H1 (cell line): ENCODE data around the gene RHOBTB3. TPM values are rescaled to one million over a fixed set of nuclear protein-coding genes. Genes with fewer than 3 reads are reported as not detected.

ENCODE experiments used
- CTCF ChIA-PET: fragments of 300-600 bp; sonication (Branson Sonifier 250); formaldehyde crosslinking; loops from one replicate; lab custom pipeline; 2021; ENCODE audit not compliant: partially characterized antibody; lab: Charles Lee
- POLR2A ChIA-PET: fragments of 300-600 bp; sonication (Branson Sonifier 250); formaldehyde crosslinking; loops from one replicate; lab custom pipeline; 2021; ENCODE audit warnings: inconsistent platforms; ENCODE audit not compliant: partially characterized antibody; lab: Charles Lee
- DNase-seq, 2 experiments: peaks; one replicate each; pipeline versions ENCODE4 v3.0.0 to v3.0.0-alpha.2; 2010 to 2022; ENCODE audit warnings: low spot score in 2 of 2, low read depth in 1 of 2, mixed read lengths in 1 of 2
- FAIRE-seq: peaks from 2 replicates; lab custom pipeline; 2011; peaks lifted over from hg19 to GRCh38; lab: Jason Lieb, UNC
- H2AFZ ChIP-seq: 2 replicates; pipeline ENCODE4 v1.8.1; 2012; ENCODE audit warnings: low read length, inconsistent platforms
- H2AK5ac ChIP-seq: 2 replicates; pipeline ENCODE4 v1.6.1; 2013; ENCODE audit warnings: low read depth, low read length
- H2BK120ac ChIP-seq: replicated peaks from 2 replicates; pipeline ENCODE3; 2013; ENCODE audit warnings: low read depth, low read length, inconsistent platforms
- H2BK12ac ChIP-seq: 2 replicates; pipeline ENCODE4 v1.6.1; 2013; ENCODE audit warnings: low read depth, low read length
- H2BK15ac ChIP-seq: 2 replicates; pipeline ENCODE4 v1.6.1; 2013; ENCODE audit warnings: low read length
- H2BK20ac ChIP-seq: 2 replicates; pipeline ENCODE4 v1.6.1; 2013; ENCODE audit warnings: low read length
- H2BK5ac ChIP-seq: 2 replicates; pipeline ENCODE4 v1.6.1; 2013; ENCODE audit warnings: low read depth, low read length
- H3K14ac ChIP-seq: 2 replicates; pipeline ENCODE4 v1.6.1; 2013; ENCODE audit warnings: inconsistent platforms; ENCODE audit not compliant: insufficient read length
- H3K18ac ChIP-seq: 2 replicates; pipeline ENCODE4 v1.6.1; 2013; ENCODE audit warnings: low read length; ENCODE audit errors: extremely low read depth
- H3K23ac ChIP-seq: 2 replicates; pipeline ENCODE4 v1.6.1; 2013; ENCODE audit warnings: inconsistent platforms; ENCODE audit not compliant: insufficient read length
- H3K23me2 ChIP-seq: 2 replicates; pipeline ENCODE4 v1.6.1; 2013; ENCODE audit warnings: low read depth, low read length
- H3K27ac ChIP-seq: 2 replicates; pipeline ENCODE4 v1.6.1; 2011; ENCODE audit warnings: low read depth, low read length, inconsistent platforms
- H3K27me3 ChIP-seq, 4 experiments: replicated peaks in 1 of 4; 1 replicate in 1 of 4; 2 replicates in 3 of 4; pipeline versions ENCODE4 v1.6.1 to v1.8.1; 2011 to 2013; ENCODE audit warnings: low read length in 3 of 4, mild to moderate bottlenecking in 3 of 4, inconsistent platforms in 2 of 4, mixed read lengths in 2 of 4, moderate library complexity in 1 of 4; ENCODE audit not compliant: control insufficient read depth in 3 of 4, insufficient read depth in 3 of 4; ENCODE audit errors: extremely low read depth in 1 of 4
- H3K36me3 ChIP-seq, 4 experiments: 2 replicates each; pipeline versions ENCODE4 v1.6.1 to v1.8.1; 2011 to 2013; ENCODE audit warnings: mild to moderate bottlenecking in 4 of 4, low read length in 3 of 4, moderate library complexity in 2 of 4, control low read depth in 1 of 4, inconsistent platforms in 1 of 4; ENCODE audit not compliant: insufficient read depth in 4 of 4, control insufficient read depth in 2 of 4
- H3K4ac ChIP-seq: replicated peaks from 2 replicates; pipeline ENCODE3; 2013; ENCODE audit warnings: low read length, low read depth, mixed read lengths, inconsistent platforms; ENCODE audit not compliant: insufficient read length
- H3K4me1 ChIP-seq, 4 experiments: replicated peaks in 1 of 4; 1 replicate in 1 of 4; 2 replicates in 3 of 4; pipeline versions ENCODE4 v1.6.1 to v1.8.1; 2011 to 2013; ENCODE audit warnings: low read length in 3 of 4, inconsistent platforms in 2 of 4, mixed read lengths in 1 of 4; ENCODE audit not compliant: insufficient read depth in 4 of 4, control insufficient read depth in 3 of 4
- H3K4me2 ChIP-seq, 2 experiments: 2 replicates each; pipeline versions ENCODE4 v1.6.1 to v1.8.1; 2011 to 2013; ENCODE audit warnings: low read depth in 2 of 2, low read length in 2 of 2, control low read depth in 1 of 2, inconsistent platforms in 1 of 2, mild to moderate bottlenecking in 1 of 2; ENCODE audit not compliant: insufficient read depth in 1 of 2
- H3K4me3 ChIP-seq, 4 experiments: fragments of 200-600, 300-600 bp in 1 of 4; sonication (generic), shearing (Covaris generic), sonication (Bioruptor Twin) in 1 of 4; 2 replicates each; pipeline versions ENCODE4 v1.5.1 to v1.8.1; 2011 to 2016; ENCODE audit warnings: low read length in 4 of 4, low read depth in 3 of 4, control low read depth in 2 of 4, inconsistent platforms in 2 of 4, mild to moderate bottlenecking in 2 of 4, mixed read lengths in 1 of 4, moderate library complexity in 1 of 4; ENCODE audit not compliant: insufficient read depth in 2 of 4; ENCODE audit errors: extremely low read depth in 1 of 4
- H3K56ac ChIP-seq: replicated peaks from 2 replicates; pipeline ENCODE3; 2013; ENCODE audit warnings: low read depth, mild to moderate bottlenecking, mixed read lengths, low read length, inconsistent platforms; ENCODE audit not compliant: insufficient read length
- H3K79me1 ChIP-seq: 2 replicates; pipeline ENCODE4 v1.6.1; 2013; ENCODE audit warnings: low read depth, low read length, control low read depth
- H3K79me2 ChIP-seq, 2 experiments: 2 replicates each; pipeline versions ENCODE4 v1.6.1 to v1.8.1; 2012 to 2013; ENCODE audit warnings: low read length in 2 of 2, mild to moderate bottlenecking in 2 of 2, inconsistent platforms in 1 of 2; ENCODE audit not compliant: insufficient read depth in 2 of 2, control insufficient read depth in 1 of 2
- H3K9ac ChIP-seq, 4 experiments: replicated peaks in 1 of 4; 1 replicate in 1 of 4; 2 replicates in 3 of 4; pipeline versions ENCODE4 v1.6.1 to v1.8.1; 2011 to 2013; ENCODE audit warnings: low read depth in 3 of 4, low read length in 3 of 4, control low read depth in 2 of 4, mild to moderate bottlenecking in 2 of 4, moderate library complexity in 2 of 4, inconsistent platforms in 1 of 4; ENCODE audit errors: extremely low read depth in 1 of 4
- H3K9me3 ChIP-seq, 2 experiments: 2 replicates each; pipeline versions ENCODE4 v1.6.1 to v1.8.1; 2012 to 2013; ENCODE audit warnings: mild to moderate bottlenecking in 2 of 2, moderate library complexity in 2 of 2, control low read depth in 1 of 2, inconsistent platforms in 1 of 2, low read depth in 1 of 2, low read length in 1 of 2, mixed read lengths in 1 of 2; ENCODE audit not compliant: insufficient read depth in 2 of 2
- H4K20me1 ChIP-seq, 2 experiments: replicated peaks in 1 of 2; 2 replicates each; pipeline versions ENCODE3 to v1.8.1; 2011 to 2013; ENCODE audit warnings: inconsistent platforms in 2 of 2, low read length in 2 of 2, mild to moderate bottlenecking in 1 of 2; ENCODE audit not compliant: insufficient read depth in 2 of 2, control insufficient read depth in 1 of 2
- H4K5ac ChIP-seq: 2 replicates; pipeline ENCODE4 v1.6.1; 2013; ENCODE audit warnings: low read length, low read depth, mixed read lengths, inconsistent platforms; ENCODE audit not compliant: insufficient read length
- H4K8ac ChIP-seq: 2 replicates; pipeline ENCODE4 v1.8.0; 2013; ENCODE audit warnings: mild to moderate bottlenecking, moderate library complexity, low read length, inconsistent platforms; ENCODE audit not compliant: insufficient read depth; ENCODE audit errors: extremely low read depth
- H4K91ac ChIP-seq: replicated peaks from 2 replicates; pipeline ENCODE3; 2013; ENCODE audit warnings: low read length, mixed read lengths, inconsistent platforms; ENCODE audit not compliant: insufficient read length
- ASH2L ChIP-seq: fragments of 200-600, 300-600 bp; sonication (generic); IDR thresholded peaks from one replicate; pipeline ENCODE4 v1.7.1; 2017; ENCODE audit warnings: low read length
- CBX5 ChIP-seq: fragments of 300-800, 300-1000 bp; sonication (generic); IDR thresholded peaks from 2 replicates; pipeline ENCODE4 v1.7.1; 2016; ENCODE audit warnings: antibody characterized with exemption, low read length, low read depth
- CHD1 ChIP-seq: IDR thresholded peaks from 2 replicates; pipeline ENCODE4 v1.6.1; 2012; ENCODE audit warnings: low read depth, low read length, improper control_type of control experiment
- CREB1 ChIP-seq: IDR thresholded peaks from 2 replicates; pipeline ENCODE4 v1.6.1; 2012; ENCODE audit warnings: inconsistent platforms
- PHF8 ChIP-seq: fragments of 200-600 bp; sonication (generic); conservative IDR thresholded peaks from 2 replicates; pipeline ENCODE4 v1.7.1; 2012; ENCODE audit warnings: low read depth, mild to moderate bottlenecking, inconsistent platforms, low read length, moderate library complexity
- POLR2AphosphoS5 ChIP-seq: IDR thresholded peaks from 2 replicates; pipeline ENCODE4 v1.6.1; 2011; ENCODE audit warnings: low read depth, low read length
- RFX5 ChIP-seq: IDR thresholded peaks from 2 replicates; pipeline ENCODE4 v1.6.1; 2011; ENCODE audit warnings: low read depth, low read length, improper control_type of control experiment, borderline replicate concordance
- SRF ChIP-seq: IDR thresholded peaks from 2 replicates; pipeline ENCODE4 v1.6.1; 2011; ENCODE audit warnings: mild to moderate bottlenecking, low read depth, low read length, moderate library complexity
- SUZ12 ChIP-seq: fragments of 200-600 bp; sonication (generic); IDR thresholded peaks from 2 replicates; pipeline ENCODE4 v1.6.1; 2012; ENCODE audit warnings: mild to moderate bottlenecking, inconsistent platforms, low read length, moderate library complexity, mixed read lengths
- TCF12 ChIP-seq: IDR thresholded peaks from 2 replicates; pipeline ENCODE4 v1.6.1; 2011; ENCODE audit warnings: low read depth, mild to moderate bottlenecking, low read length
- WGBS, 2 experiments: shearing (Covaris generic) in 1 of 2; methylation state at CpG; one replicate each; pipeline versions ENCODE4 v1.1.6 to v1.1.7; 2013 to 2015; ENCODE audit warnings: low lambda C conversion rate in 2 of 2, mixed read lengths in 2 of 2, inconsistent platforms in 1 of 2, low coverage in 1 of 2, missing lambda C conversion rate in 1 of 2; ENCODE audit not compliant: insufficient replicate concordance in 2 of 2, insufficient coverage in 1 of 2, insufficient read length in 1 of 2; ENCODE audit errors: extremely low coverage in 1 of 2, missing lambda C conversion rate in 1 of 2; 5-methylcytosine and 5-hydroxymethylcytosine counted together
- polyA plus RNA-seq, 7 experiments: library from polyadenylated mRNA; depleted of rRNA in 3 of 7; stranded (reverse) in 5 of 7; unstranded in 2 of 7; fragments of >200 nt in 5 of 7; fragments of 200-250 nt in 2 of 7; gene quantifications; 1 replicate in 5 of 7; 2 replicates in 1 of 7; 4 replicates in 1 of 7; pipeline versions ENCODE4 v1.2.1 to v1.2.3, GENCODE V29; 2011 to 2013; ENCODE audit warnings: missing spikeins in 2 of 7, mixed read lengths in 2 of 7
- total RNA-seq: library from RNA; stranded (reverse); fragmentation: NEBNext Ultra II Directional; extraction: Animal tissue kit (Norgen Biotek cat#: 25700); gene quantifications from 2 replicates; pipeline ENCODE4 v1.2.1, GENCODE V29; 2021
- TF ChIP-seq, protein P1 (sequence below): IDR thresholded peaks from 2 replicates; pipeline ENCODE4 v1.6.1; 2011; ENCODE audit warnings: low read depth, mild to moderate bottlenecking, low read length; ENCODE audit not compliant: insufficient read depth

The RHOBTB3 gene
- total and polyA plus RNA-seq, 2 of the 8 experiments (the other 6 are each of a cell fraction or from before 2014, with no cell fraction given): 8.2 to 17.5 TPM

- H2BK15ac ChIP-seq: peak overlapping the region; percentile 97; the same call in 1 of the 2 replicates
- peak overlapping the region; percentile 38 for H4K91ac ChIP-seq
- H3K79me1 ChIP-seq: no peaks in the 10 kb centered on the region
- H2BK20ac ChIP-seq: no peak overlapping the region
- H3K23me2 ChIP-seq: peaks cover 6% of the 10 kb centered on the region
- no peaks in the 10 kb centered on the region for H3K9me3 ChIP-seq
- H3K79me2 ChIP-seq: no peaks in the 10 kb centered on the region
- no peak for FAIRE-seq
- H2BK5ac ChIP-seq: 0 out of 2 replicates have a peak overlapping the region, but pooled peaks have one; percentile 17
- H3K4ac ChIP-seq: no peak overlapping the region
- H3K23ac ChIP-seq: no peak overlapping the region
- DNase-seq: peak in 1 of 2 experiments; percentile 80
- H3K4me2 ChIP-seq: peak overlapping the region; percentile 89 to 92
- H3K14ac ChIP-seq: no peak overlapping the region
- peaks cover 0 to 9% (median 4%) of the 10 kb centered on the region in 4 experiments; a peak in 4 of 7 replicates for H3K4me1 ChIP-seq
- H3K18ac ChIP-seq: peak overlapping the region; percentile 36; the same call in 1 of the 2 replicates
- H3K27me3 ChIP-seq: peaks cover 1 to 43% (median 19%) of the 10 kb centered on the region in 4 experiments
- H3K36me3 ChIP-seq: no peaks in the 10 kb centered on the region
- H2AFZ ChIP-seq: peak overlapping the region; percentile 91
- WGBS, 2 experiments: 3% methylated on average over 39 of the region's 64 CpGs; no CpG with 5 or more reads in 1 of the 2 experiments
- peak overlapping the region; percentile 65 to 80 (median 72) for H3K9ac ChIP-seq
- peak overlapping the region; percentile 81; the same call in 1 of the 2 replicates for H4K8ac ChIP-seq
- ChIA-PET POLR2A (interaction anchor here (1.2 to 2.8 kb wide), 7 partner anchors 10 to 103 kb away, joined by 3 to 24 read pairs (median 4); partner anchors contain the start of genes GLRX and RFESD), CTCF (interaction anchor here (0.6 to 2.3 kb wide), 12 partner anchors 12 to 445 kb away, joined by 3 to 13 read pairs (median 3); no protein-coding TSS in a partner anchor)
- peak overlapping the region; percentile 75; the same call in 1 of the 2 replicates for H2BK12ac ChIP-seq
- no peak overlapping the region for H3K56ac ChIP-seq
- H4K20me1 ChIP-seq: no peaks in the 10 kb centered on the region
- peak overlapping the region; percentile 78 to 84 (median 82) for H3K4me3 ChIP-seq
- no peak overlapping the region for H2AK5ac ChIP-seq
- H3K27ac ChIP-seq: no peak overlapping the region
- peak overlapping the region; percentile 18 for H4K5ac ChIP-seq
- H2BK120ac ChIP-seq: no peak overlapping the region
- TF ChIP-seq PHF8 (no peak), POLR2AphosphoS5 (no peak), CBX5 (no peak), SRF (no peak), SUZ12 (peak; percentile 77; the same call in 1 of the 2 replicates), RFX5 (no peak), ASH2L (peak; percentile 98), CREB1 (no peak), CHD1 (no peak), TCF12 (no peak)
- TF ChIP-seq, protein P1, sequence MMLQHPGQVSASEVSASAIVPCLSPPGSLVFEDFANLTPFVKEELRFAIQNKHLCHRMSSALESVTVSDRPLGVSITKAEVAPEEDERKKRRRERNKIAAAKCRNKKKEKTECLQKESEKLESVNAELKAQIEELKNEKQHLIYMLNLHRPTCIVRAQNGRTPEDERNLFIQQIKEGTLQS: no peak
Observed at GRCh38 chr5:95731571-95732554, 727 bp downstream of the RHOBTB3 start.
